Neural cell (in vitro differentiated cells): ENCODE data around the gene SLC41A3. TPM values are rescaled to one million over a fixed set of nuclear protein-coding genes. Genes with fewer than 3 reads are reported as not detected.

Experiments
- H2AFZ ChIP-seq: fragments of 200-600, 300-800 bp; sonication (generic), shearing (Covaris generic); 2 replicates; pipeline ENCODE4 v1.6.0; 2014; ENCODE audit warnings: low read depth, mild to moderate bottlenecking, antibody characterized with exemption, low read length, moderate library complexity
- H3F3A ChIP-seq: fragments of 200-600 bp; shearing (Covaris generic); 2 replicates; pipeline ENCODE4 v1.6.1; 2016; ENCODE audit warnings: mild to moderate bottlenecking, moderate library complexity, mixed read lengths, antibody characterized with exemption, low read length; ENCODE audit not compliant: insufficient read depth, poor library complexity, severe bottlenecking
- H3K27ac ChIP-seq: fragments of 200-600, 300-800 bp; sonication (generic), shearing (Covaris generic); 2 replicates; pipeline ENCODE4 v1.5.1; 2014; ENCODE audit warnings: mild to moderate bottlenecking, low read length, moderate library complexity
- H3K27me3 ChIP-seq: fragments of 300-800, 200-600 bp; sonication (generic), shearing (Covaris generic); 2 replicates; pipeline ENCODE4 v1.6.0; 2014; ENCODE audit warnings: mild to moderate bottlenecking, low read depth, low read length, moderate library complexity; ENCODE audit not compliant: insufficient read depth
- H3K36me3 ChIP-seq: fragments of 300-800, 200-600 bp; sonication (generic), shearing (Covaris generic); 2 replicates; pipeline ENCODE4 v1.5.1; 2014; ENCODE audit warnings: mild to moderate bottlenecking, antibody characterized with exemption, low read length, moderate library complexity; ENCODE audit not compliant: insufficient read depth
- H3K4me2 ChIP-seq: fragments of 300-800, 200-600 bp; sonication (generic), shearing (Covaris generic); 2 replicates; pipeline ENCODE4 v1.6.0; 2014; ENCODE audit warnings: mild to moderate bottlenecking, low read length
- H3K4me3 ChIP-seq: fragments of 300-800, 200-600 bp; sonication (generic), shearing (Covaris generic); 2 replicates; pipeline ENCODE4 v1.5.1; 2014; ENCODE audit warnings: mild to moderate bottlenecking, low read length, moderate library complexity
- H3K79me2 ChIP-seq: fragments of 200-600 bp; shearing (Covaris generic); replicated peaks from 2 replicates; pipeline ENCODE4 v1.6.0; 2014; ENCODE audit warnings: mild to moderate bottlenecking, low read length, moderate library complexity; ENCODE audit not compliant: insufficient read depth
- H3K9ac ChIP-seq: fragments of 300-800, 200-600 bp; sonication (generic), shearing (Covaris generic); 2 replicates; pipeline ENCODE4 v1.6.1; 2016; ENCODE audit warnings: mild to moderate bottlenecking, low read length, mixed read lengths
- H3K9me2 ChIP-seq: fragments of 200-600 bp; shearing (Covaris generic); 2 replicates; pipeline ENCODE4 v1.6.1; 2016; ENCODE audit warnings: mild to moderate bottlenecking, low read length, mixed read lengths; ENCODE audit not compliant: insufficient read depth
- H3K9me3 ChIP-seq: fragments of 200-600, 300-800 bp; sonication (generic), shearing (Covaris generic); 2 replicates; pipeline ENCODE4 v1.6.1; 2016; ENCODE audit warnings: mild to moderate bottlenecking, mixed run types, low read length, moderate library complexity, mixed read lengths
- H4K20me1 ChIP-seq: fragments of 200-600 bp; shearing (Covaris generic); 2 replicates; pipeline ENCODE4 v1.6.1; 2016; ENCODE audit warnings: mild to moderate bottlenecking, mixed run types; ENCODE audit not compliant: insufficient read depth
- CTCF ChIP-seq: fragments of 450-650 bp; IDR thresholded peaks from 2 replicates; pipeline ENCODE4 v1.5.1; 2014; ENCODE audit warnings: antibody characterized with exemption, mild to moderate bottlenecking, moderate library complexity; ENCODE audit not compliant: poor library complexity, severe bottlenecking
- EP300 ChIP-seq: fragments of 450-650 bp; conservative IDR thresholded peaks from 2 replicates; pipeline ENCODE4 v1.6.1; 2014; ENCODE audit warnings: antibody characterized with exemption, mild to moderate bottlenecking, moderate library complexity; ENCODE audit not compliant: poor library complexity, severe bottlenecking
- EZH2 ChIP-seq: fragments of 200-600, 300-800 bp; shearing (Covaris generic), sonication (generic); IDR thresholded peaks from 2 replicates; pipeline ENCODE4 v1.6.1; 2014; ENCODE audit warnings: antibody characterized with exemption, low read length, borderline replicate concordance, mild to moderate bottlenecking; ENCODE audit not compliant: insufficient read depth, poor library complexity, severe bottlenecking
- MXI1 ChIP-seq: fragments of 450-650 bp; conservative IDR thresholded peaks from 2 replicates; pipeline ENCODE4 v1.6.1; 2014; ENCODE audit warnings: antibody characterized with exemption, mild to moderate bottlenecking; ENCODE audit not compliant: poor library complexity, severe bottlenecking
- POLR2AphosphoS5 ChIP-seq: IDR thresholded peaks from 2 replicates; pipeline ENCODE4 v1.6.1; 2012
- RAD21 ChIP-seq: fragments of 450-650 bp; conservative IDR thresholded peaks from 2 replicates; pipeline ENCODE4 v1.6.1; 2014; ENCODE audit warnings: antibody characterized with exemption, mild to moderate bottlenecking, moderate library complexity
- REST ChIP-seq: IDR thresholded peaks from 2 replicates; pipeline ENCODE4 v1.6.1; 2012; ENCODE audit warnings: borderline replicate concordance
- SMC3 ChIP-seq: fragments of 450-650 bp; conservative IDR thresholded peaks from 2 replicates; pipeline ENCODE4 v1.6.1; 2014; ENCODE audit warnings: antibody characterized with exemption, mild to moderate bottlenecking, moderate library complexity; ENCODE audit not compliant: poor library complexity
- TAF1 ChIP-seq: IDR thresholded peaks from 2 replicates; pipeline ENCODE4 v1.6.1; 2012; ENCODE audit warnings: low read depth
- polyA plus RNA-seq: library from polyadenylated mRNA; depleted of rRNA; stranded (reverse); fragments of >200 nt; gene quantifications from 2 replicates; pipeline ENCODE4 v1.2.3, GENCODE V29; 2014

SLC41A3 gene
- polyA plus RNA-seq, 1 donor from 2014 or later, result 80.0 TPM

- H3F3A ChIP-seq, result no peaks in the 10 kb centered on the region
- no peak overlapping the region for H2AFZ ChIP-seq
- H3K9ac ChIP-seq, result no peak overlapping the region
- H3K9me2 ChIP-seq, result no peaks in the 10 kb centered on the region
- no peaks in the 10 kb centered on the region for H3K36me3 ChIP-seq
- no peaks in the 10 kb centered on the region for H3K79me2 ChIP-seq
- no peaks in the 10 kb centered on the region for H4K20me1 ChIP-seq
- H3K4me2 ChIP-seq, result no peak overlapping the region
- H3K27ac ChIP-seq, result no peak overlapping the region
- H3K4me3 ChIP-seq, result no peak overlapping the region
- TF ChIP-seq POLR2AphosphoS5, result no peak
- TF ChIP-seq RAD21, result no peak
- TF ChIP-seq CTCF, result peak; percentile 49
- no peak for TF ChIP-seq REST
- no peak for TF ChIP-seq TAF1
- TF ChIP-seq MXI1, result no peak
- no peak for TF ChIP-seq EP300
- peak; percentile 22 for TF ChIP-seq SMC3
- TF ChIP-seq EZH2, result no peak
- no peaks in the 10 kb centered on the region for H3K9me3 ChIP-seq
- H3K27me3 ChIP-seq, result no peaks in the 10 kb centered on the region
Observed at GRCh38 chr3:126132751-126133511, 49.0 kb upstream of the SLC41A3 start.

GRCh38 chr3:126131881-126132750 is 48.2 kb upstream of the SLC41A3 start:
- H3K9me2 ChIP-seq, result no peaks in the 10 kb centered on the region
- H3K27me3 ChIP-seq, result no peaks in the 10 kb centered on the region
- H3K4me3 ChIP-seq, result no peak overlapping the region
- no peak overlapping the region for H3K27ac ChIP-seq
- H4K20me1 ChIP-seq, result no peaks in the 10 kb centered on the region
- TF ChIP-seq RAD21 (no peak), EP300 (no peak), TAF1 (no peak), EZH2 (no peak)
- no peaks in the 10 kb centered on the region for H3K9me3 ChIP-seq
- H3K4me2 ChIP-seq, result no peak overlapping the region
- no peak overlapping the region for H2AFZ ChIP-seq
- H3K36me3 ChIP-seq, result no peaks in the 10 kb centered on the region
- no peaks in the 10 kb centered on the region for H3F3A ChIP-seq
- H3K79me2 ChIP-seq, result no peaks in the 10 kb centered on the region
- no peak overlapping the region for H3K9ac ChIP-seq
